Bronchial epithelial cell (primary cell): ENCODE data around the gene SLC29A4. TPM values are rescaled to one million over a fixed set of nuclear protein-coding genes. Genes with fewer than 3 reads are reported as not detected.
"Not testable (repeated sequence)": the region's sequence is repeated elsewhere in the genome, so short reads cannot be mapped to it uniquely, and the experiment has no call there.

Source experiments
- DNase-seq: peaks from one replicate; pipeline ENCODE4 v3.0.0-alpha.2; 2010; ENCODE audit warnings: low read depth
- FAIRE-seq: peaks from 2 replicates; lab custom pipeline; 2011; peaks lifted over from hg19 to GRCh38; lab: Jason Lieb, UNC
- H3K27me3 ChIP-seq: 2 replicates; pipeline ENCODE4 v1.5.1; 2011; ENCODE audit warnings: low read length; ENCODE audit not compliant: control insufficient read depth, insufficient read depth
- H3K36me3 ChIP-seq: 2 replicates; pipeline ENCODE4 v1.5.1; 2011; ENCODE audit warnings: low read length; ENCODE audit not compliant: control insufficient read depth, insufficient read depth
- H3K4me3 ChIP-seq: 2 replicates; pipeline ENCODE4 v1.5.1; 2011; ENCODE audit warnings: mild to moderate bottlenecking, low read depth, low read length, control low read depth
- total RNA-seq: library from RNA; depleted of rRNA; stranded (reverse); fragments of >200 nt; gene quantifications from 2 replicates; pipeline ENCODE4 v1.2.1, GENCODE V29; 2014
- TF ChIP-seq, protein P1 (sequence below): IDR thresholded peaks from 2 replicates; pipeline ENCODE4 v1.5.1; 2011; ENCODE audit warnings: mild to moderate bottlenecking, moderate library complexity, low read length, control low read depth, inconsistent platforms; ENCODE audit not compliant: insufficient read depth, severe bottlenecking

Gene SLC29A4
- total RNA-seq, 1 donor from 2014 or later: 9.5 TPM

- FAIRE-seq: no peak
Measured at GRCh38 chr7:5291301-5291700, 8.6 kb downstream of the SLC29A4 start.

GRCh38 chr7:5291711-5292335, 9.1 kb downstream of the SLC29A4 start:
- not testable (repeated sequence) for FAIRE-seq, H3K36me3 ChIP-seq, H3K27me3 ChIP-seq, DNase-seq, H3K4me3 ChIP-seq

More at GRCh38 chr7:5291301-5291700, 8.6 kb downstream of the SLC29A4 start:
- H3K27me3 ChIP-seq: no peaks in the 10 kb centered on the region
- no peak overlapping the region for H3K4me3 ChIP-seq
- no peak for DNase-seq
- no peaks in the 10 kb centered on the region for H3K36me3 ChIP-seq
- TF ChIP-seq, protein P1, sequence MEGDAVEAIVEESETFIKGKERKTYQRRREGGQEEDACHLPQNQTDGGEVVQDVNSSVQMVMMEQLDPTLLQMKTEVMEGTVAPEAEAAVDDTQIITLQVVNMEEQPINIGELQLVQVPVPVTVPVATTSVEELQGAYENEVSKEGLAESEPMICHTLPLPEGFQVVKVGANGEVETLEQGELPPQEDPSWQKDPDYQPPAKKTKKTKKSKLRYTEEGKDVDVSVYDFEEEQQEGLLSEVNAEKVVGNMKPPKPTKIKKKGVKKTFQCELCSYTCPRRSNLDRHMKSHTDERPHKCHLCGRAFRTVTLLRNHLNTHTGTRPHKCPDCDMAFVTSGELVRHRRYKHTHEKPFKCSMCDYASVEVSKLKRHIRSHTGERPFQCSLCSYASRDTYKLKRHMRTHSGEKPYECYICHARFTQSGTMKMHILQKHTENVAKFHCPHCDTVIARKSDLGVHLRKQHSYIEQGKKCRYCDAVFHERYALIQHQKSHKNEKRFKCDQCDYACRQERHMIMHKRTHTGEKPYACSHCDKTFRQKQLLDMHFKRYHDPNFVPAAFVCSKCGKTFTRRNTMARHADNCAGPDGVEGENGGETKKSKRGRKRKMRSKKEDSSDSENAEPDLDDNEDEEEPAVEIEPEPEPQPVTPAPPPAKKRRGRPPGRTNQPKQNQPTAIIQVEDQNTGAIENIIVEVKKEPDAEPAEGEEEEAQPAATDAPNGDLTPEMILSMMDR: no peak

- Histone ChIP-seq H3K27me3 (peaks cover 2% of the 10 kb centered on the region), H3K36me3 (no peaks in the 10 kb centered on the region), H3K4me3 (no peak overlapping the region)
- DNase-seq (no peak), FAIRE-seq (no peak)
- TF ChIP-seq, protein P1: no peak
Measured at GRCh38 chr7:5294169-5294987, 11.6 kb downstream of the SLC29A4 start.

GRCh38 chr7:5295039-5296014, 12.6 kb downstream of the SLC29A4 start:
- Histone ChIP-seq H3K36me3 (no peaks in the 10 kb centered on the region), H3K27me3 (peaks cover 2% of the 10 kb centered on the region), H3K4me3 (no peak overlapping the region)
- DNase-seq (no peak), FAIRE-seq (peak; percentile 28)
- TF ChIP-seq, protein P1: no peak

DNA sequence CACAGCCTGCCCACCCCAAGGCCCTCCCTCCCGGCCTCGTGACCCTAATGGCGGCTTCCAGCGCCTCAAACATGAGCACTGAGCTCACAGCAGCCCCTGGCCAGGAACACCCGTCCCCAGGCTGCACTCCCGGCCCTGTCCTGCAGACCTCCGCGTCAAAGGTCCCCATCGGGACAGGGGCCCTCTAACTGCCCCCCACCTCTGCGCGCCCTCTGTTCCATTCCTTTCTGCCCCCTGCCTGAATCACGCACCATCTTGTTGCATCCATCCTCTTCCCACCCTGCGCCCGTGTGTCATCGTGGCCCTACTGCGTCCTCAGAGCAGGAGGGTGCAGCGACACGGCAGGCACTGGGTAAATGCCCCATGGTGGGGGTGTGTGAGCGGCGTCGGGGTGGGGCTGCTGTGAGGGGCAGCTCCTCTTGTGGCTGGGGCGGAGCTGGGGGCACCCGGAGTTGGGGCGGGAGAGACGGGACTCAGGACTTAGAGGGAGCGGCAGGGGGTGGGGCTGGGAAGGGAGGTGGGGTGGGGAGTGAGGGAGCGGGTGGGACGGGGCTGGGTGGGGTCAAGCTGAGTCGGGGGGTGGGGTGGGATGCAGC, 13.4 kb downstream of the SLC29A4 start:
- DNase-seq: no peak
- TF ChIP-seq, protein P1: no peak
- Histone ChIP-seq H3K27me3 (peaks cover 2% of the 10 kb centered on the region), H3K36me3 (no peaks in the 10 kb centered on the region), H3K4me3 (no peak overlapping the region)
- no peak for FAIRE-seq
